Measurements from ENCODE around the gene MID1.

MID1 gene

DNA sequence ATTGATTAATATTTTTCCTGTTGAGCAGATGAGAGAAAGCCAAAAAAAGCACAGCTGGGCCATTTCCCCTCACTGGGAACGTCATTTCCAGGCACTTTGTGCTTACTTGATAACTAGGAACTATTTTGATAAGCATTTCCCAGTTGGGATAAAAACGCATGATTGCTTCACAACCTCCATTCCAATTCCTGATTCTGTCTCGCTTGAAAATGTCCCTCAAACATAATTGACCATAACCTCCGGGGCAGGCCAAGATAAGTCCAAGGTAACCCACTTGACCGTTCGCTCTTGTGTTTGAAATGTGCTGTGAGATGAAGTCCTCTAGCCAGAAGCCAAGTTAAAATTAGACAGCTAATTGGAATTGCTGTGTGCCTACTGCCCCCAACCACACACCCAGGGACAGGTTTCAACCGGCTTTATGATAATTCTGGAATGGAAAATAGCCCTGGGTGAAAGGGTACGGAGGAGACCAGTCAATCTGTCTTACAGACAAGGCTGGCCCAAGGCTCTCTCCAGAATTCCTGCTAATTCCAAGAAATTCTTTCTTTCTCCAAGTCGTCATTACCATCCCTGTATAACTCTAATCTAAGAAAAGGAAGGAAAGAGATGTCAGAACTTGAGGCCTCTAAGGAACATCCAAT is 137.1 kb downstream of the MID1 start:
- Histone ChIP-seq H3K9me3 (ENCODE audit: insufficient read depth, low read depth, low read length) (no peaks in the 10 kb centered on the region), H3K4me1 (ENCODE audit: insufficient read depth, low read length, poor library complexity, severe bottlenecking) (no peaks in the 10 kb centered on the region)

DNA sequence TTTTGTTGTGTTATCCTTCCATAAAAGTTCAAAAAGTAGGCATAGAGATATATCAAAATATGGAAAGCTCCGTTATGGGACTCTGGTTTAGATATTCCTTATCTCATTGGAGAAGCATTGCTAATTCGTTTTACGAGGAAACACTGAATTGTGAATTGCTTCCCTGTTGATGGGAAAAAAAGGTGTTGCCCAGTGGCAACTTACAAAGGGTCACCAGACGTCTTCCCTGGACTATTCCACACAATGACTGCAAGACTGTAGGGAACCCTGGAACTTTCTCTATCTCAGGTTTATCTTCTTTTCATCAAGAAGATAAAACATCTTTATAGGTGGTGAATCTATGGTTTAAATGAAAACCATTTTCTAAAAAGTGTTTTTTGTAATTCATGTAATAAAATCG is 137.7 kb downstream of the MID1 start:
- Histone ChIP-seq H3K4me3 (ENCODE audit: low read length, poor library complexity, severe bottlenecking) (no peak overlapping the region), H4K20me1 (ENCODE audit: insufficient read depth, low read length, poor library complexity, severe bottlenecking) (no peaks in the 10 kb centered on the region), H3F3A (ENCODE audit: low read depth) (no peaks in the 10 kb centered on the region), H3K36me3 (ENCODE audit: insufficient read depth, low read length) (no peaks in the 10 kb centered on the region), H3K9me3 (ENCODE audit: insufficient read depth, low read depth, low read length) (no peaks in the 10 kb centered on the region), H3K9me2 (replicated peaks; ENCODE audit: low read depth, low read length) (no peaks in the 10 kb centered on the region), H3K9ac (ENCODE audit: low read depth, low read length, poor library complexity, severe bottlenecking) (no peak overlapping the region), H3K4me1 (ENCODE audit: insufficient read depth, low read length, poor library complexity, severe bottlenecking) (no peaks in the 10 kb centered on the region), H3K79me2 (ENCODE audit: insufficient read depth, low read length) (no peaks in the 10 kb centered on the region), H3K4me2 (ENCODE audit: low read depth, low read length, poor library complexity, severe bottlenecking) (no peak overlapping the region), H2AFZ (ENCODE audit: low read length) (no peak overlapping the region), H3K27me3 (ENCODE audit: insufficient read depth, low read length, poor library complexity, severe bottlenecking) (no peaks in the 10 kb centered on the region)
- TF ChIP-seq, protein P1, sequence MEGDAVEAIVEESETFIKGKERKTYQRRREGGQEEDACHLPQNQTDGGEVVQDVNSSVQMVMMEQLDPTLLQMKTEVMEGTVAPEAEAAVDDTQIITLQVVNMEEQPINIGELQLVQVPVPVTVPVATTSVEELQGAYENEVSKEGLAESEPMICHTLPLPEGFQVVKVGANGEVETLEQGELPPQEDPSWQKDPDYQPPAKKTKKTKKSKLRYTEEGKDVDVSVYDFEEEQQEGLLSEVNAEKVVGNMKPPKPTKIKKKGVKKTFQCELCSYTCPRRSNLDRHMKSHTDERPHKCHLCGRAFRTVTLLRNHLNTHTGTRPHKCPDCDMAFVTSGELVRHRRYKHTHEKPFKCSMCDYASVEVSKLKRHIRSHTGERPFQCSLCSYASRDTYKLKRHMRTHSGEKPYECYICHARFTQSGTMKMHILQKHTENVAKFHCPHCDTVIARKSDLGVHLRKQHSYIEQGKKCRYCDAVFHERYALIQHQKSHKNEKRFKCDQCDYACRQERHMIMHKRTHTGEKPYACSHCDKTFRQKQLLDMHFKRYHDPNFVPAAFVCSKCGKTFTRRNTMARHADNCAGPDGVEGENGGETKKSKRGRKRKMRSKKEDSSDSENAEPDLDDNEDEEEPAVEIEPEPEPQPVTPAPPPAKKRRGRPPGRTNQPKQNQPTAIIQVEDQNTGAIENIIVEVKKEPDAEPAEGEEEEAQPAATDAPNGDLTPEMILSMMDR (conservative IDR thresholded peaks at IDR 0.05; ENCODE audit: low read length), result no peak
- no peak for TF ChIP-seq EZH2phosphoT487 (IDR thresholded peaks at IDR 0.05; ENCODE audit: borderline replicate concordance)

More for the DNA sequence above, 137.1 kb downstream of the MID1 start:
- no peaks in the 10 kb centered on the region for H3F3A ChIP-seq (ENCODE audit: low read depth)
- no peaks in the 10 kb centered on the region for H3K36me3 ChIP-seq (ENCODE audit: insufficient read depth, low read length)
- no peak overlapping the region for H2AFZ ChIP-seq (ENCODE audit: low read length)
- no peak for TF ChIP-seq EZH2phosphoT487 (IDR thresholded peaks at IDR 0.05; ENCODE audit: borderline replicate concordance)
- TF ChIP-seq, protein P1 (conservative IDR thresholded peaks at IDR 0.05; ENCODE audit: low read length), result no peak
- H4K20me1 ChIP-seq (ENCODE audit: insufficient read depth, low read length, poor library complexity, severe bottlenecking), result no peaks in the 10 kb centered on the region
- no peaks in the 10 kb centered on the region for H3K79me2 ChIP-seq (ENCODE audit: insufficient read depth, low read length)
- no peaks in the 10 kb centered on the region for H3K27me3 ChIP-seq (ENCODE audit: insufficient read depth, low read length, poor library complexity, severe bottlenecking)
- H3K9me2 ChIP-seq (replicated peaks; ENCODE audit: low read depth, low read length), result no peaks in the 10 kb centered on the region
- H3K9ac ChIP-seq (ENCODE audit: low read depth, low read length, poor library complexity, severe bottlenecking), result no peak overlapping the region
- H3K4me2 ChIP-seq (ENCODE audit: low read depth, low read length, poor library complexity, severe bottlenecking), result no peak overlapping the region
- H3K4me3 ChIP-seq (ENCODE audit: low read length, poor library complexity, severe bottlenecking), result no peak overlapping the region

DNA sequence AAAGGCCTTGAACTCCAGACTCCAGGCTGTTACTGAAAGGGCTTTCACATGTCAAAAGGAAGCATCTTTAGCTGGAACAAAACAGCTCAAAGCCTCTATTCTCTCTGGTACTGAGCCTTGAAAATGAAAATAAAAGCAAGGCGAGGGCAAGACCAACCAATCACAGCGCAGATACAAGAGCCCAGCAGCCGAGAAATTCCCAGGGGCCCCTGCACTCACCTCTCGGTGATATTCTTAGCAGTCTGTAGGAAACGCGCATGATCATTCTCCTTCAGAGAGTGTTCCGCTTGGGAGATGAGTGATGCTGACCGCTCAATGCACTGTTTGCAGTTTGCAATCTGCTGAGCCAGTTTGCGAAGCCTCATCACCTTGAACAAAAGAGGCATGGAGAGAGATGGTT is 138.1 kb downstream of the MID1 start:
- H3K36me3 ChIP-seq (ENCODE audit: insufficient read depth, low read length), result no peaks in the 10 kb centered on the region
- H3F3A ChIP-seq (ENCODE audit: low read depth), result no peaks in the 10 kb centered on the region
- no peaks in the 10 kb centered on the region for H3K27me3 ChIP-seq (ENCODE audit: insufficient read depth, low read length, poor library complexity, severe bottlenecking)
- H3K9me3 ChIP-seq (ENCODE audit: insufficient read depth, low read depth, low read length), result no peaks in the 10 kb centered on the region
- no peaks in the 10 kb centered on the region for H4K20me1 ChIP-seq (ENCODE audit: insufficient read depth, low read length, poor library complexity, severe bottlenecking)
- H3K9me2 ChIP-seq (replicated peaks; ENCODE audit: low read depth, low read length), result no peaks in the 10 kb centered on the region
- no peaks in the 10 kb centered on the region for H3K4me1 ChIP-seq (ENCODE audit: insufficient read depth, low read length, poor library complexity, severe bottlenecking)
- H3K79me2 ChIP-seq (ENCODE audit: insufficient read depth, low read length), result no peaks in the 10 kb centered on the region
- H3K4me2 ChIP-seq (ENCODE audit: low read depth, low read length, poor library complexity, severe bottlenecking), result no peak overlapping the region
- H3K4me3 ChIP-seq (ENCODE audit: low read length, poor library complexity, severe bottlenecking), result no peak overlapping the region
- no peak overlapping the region for H2AFZ ChIP-seq (ENCODE audit: low read length)
- TF ChIP-seq EZH2phosphoT487 (IDR thresholded peaks at IDR 0.05; ENCODE audit: borderline replicate concordance), result no peak
- TF ChIP-seq, protein P1 (conservative IDR thresholded peaks at IDR 0.05; ENCODE audit: low read length), result no peak
- no peak overlapping the region for H3K9ac ChIP-seq (ENCODE audit: low read depth, low read length, poor library complexity, severe bottlenecking)
